AG10803 (cell line): ENCODE measurements around the gene ZNF394.

Experiments
- DNase-seq: peaks from one replicate; pipeline ENCODE4 v3.0.0; 2010; ENCODE audit warnings: low read depth
- H3K4me3 ChIP-seq: 2 replicates; pipeline ENCODE4 v1.5.1; 2011; ENCODE audit warnings: mild to moderate bottlenecking, low read length, control low read depth
- CTCF ChIP-seq: conservative IDR thresholded peaks from 2 replicates; pipeline ENCODE4 v1.5.1; 2011; ENCODE audit warnings: mild to moderate bottlenecking, low read length, control low read depth, inconsistent platforms

Gene ZNF394

GRCh38 chr7:99457050-99457649 is 42.9 kb downstream of the ZNF394 start:
- no peak for TF ChIP-seq CTCF
- no peak for DNase-seq

DNA sequence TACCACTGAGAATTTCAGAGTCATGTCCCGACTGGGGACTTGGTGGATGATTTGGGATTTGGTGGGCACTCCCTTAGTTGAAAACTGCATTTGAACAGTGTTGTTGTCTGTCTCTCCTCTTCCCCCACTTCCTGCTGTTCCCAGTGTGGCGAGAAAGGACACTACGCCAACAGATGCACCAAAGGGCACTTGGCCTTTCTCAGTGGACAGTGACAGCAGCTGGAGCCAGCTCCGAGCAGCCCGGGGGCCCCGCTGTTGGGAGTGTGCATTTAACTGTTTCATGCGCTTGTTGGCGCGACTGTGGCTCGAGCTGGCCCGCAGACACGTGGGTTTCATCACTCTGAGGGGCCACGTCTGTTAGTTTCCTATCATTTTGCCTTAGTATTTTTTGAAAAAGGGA is 43.8 kb downstream of the ZNF394 start:
- TF ChIP-seq CTCF: no peak
- no peak for DNase-seq

More at GRCh38 chr7:99457050-99457649, 42.9 kb downstream of the ZNF394 start:
- H3K4me3 ChIP-seq: no peak overlapping the region

GRCh38 chr7:99455874-99456273 is 44.2 kb downstream of the ZNF394 start:
- H3K4me3 ChIP-seq: no peak overlapping the region
- TF ChIP-seq CTCF: no peak
- no peak for DNase-seq

More for the DNA sequence above, 43.8 kb downstream of the ZNF394 start:
- no peak overlapping the region for H3K4me3 ChIP-seq

DNA sequence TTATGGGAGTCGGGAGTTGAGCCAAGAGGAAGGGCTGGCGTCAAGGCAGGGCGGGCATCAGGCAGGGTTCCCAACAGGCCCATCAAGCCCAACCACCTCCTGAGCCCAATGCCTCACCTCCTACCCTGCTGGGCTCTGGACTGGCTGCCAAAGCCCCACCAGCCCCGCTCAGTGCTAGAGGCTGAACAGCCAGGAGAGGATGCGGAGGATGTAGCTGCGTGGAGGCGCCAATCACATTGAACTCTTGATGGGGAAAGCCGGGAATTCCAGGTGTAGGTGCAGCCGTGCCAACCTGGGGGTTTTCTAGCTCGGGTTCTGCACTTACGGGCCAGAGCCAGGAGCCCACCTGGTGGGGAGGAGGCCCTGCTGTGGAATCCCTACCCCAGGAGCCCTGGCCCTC is 47.0 kb downstream of the ZNF394 start:
- H3K4me3 ChIP-seq: no peak overlapping the region
- no peak for DNase-seq
- TF ChIP-seq CTCF: no peak

DNA sequence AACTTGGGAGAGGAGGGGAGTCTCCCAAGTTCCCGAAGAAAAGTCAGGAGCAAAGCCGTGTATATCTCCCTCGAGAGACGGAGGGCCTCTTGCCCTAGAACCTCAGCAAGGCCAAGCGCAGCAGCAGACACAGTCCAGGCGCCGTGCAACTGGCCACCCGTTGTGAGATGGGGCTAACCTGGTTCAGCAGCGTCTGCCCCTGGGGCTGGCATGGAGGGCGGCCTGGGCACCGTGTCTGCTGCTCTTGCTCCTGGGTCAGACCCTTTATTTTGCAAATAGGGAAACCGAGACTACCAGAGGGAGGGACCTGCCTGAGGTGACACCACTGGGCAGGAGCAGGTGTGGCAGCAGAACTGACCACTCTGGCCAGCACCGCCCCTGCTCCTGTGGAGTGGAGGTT is 47.5 kb downstream of the ZNF394 start:
- DNase-seq: no peak
- TF ChIP-seq CTCF: no peak
- no peak overlapping the region for H3K4me3 ChIP-seq

DNA sequence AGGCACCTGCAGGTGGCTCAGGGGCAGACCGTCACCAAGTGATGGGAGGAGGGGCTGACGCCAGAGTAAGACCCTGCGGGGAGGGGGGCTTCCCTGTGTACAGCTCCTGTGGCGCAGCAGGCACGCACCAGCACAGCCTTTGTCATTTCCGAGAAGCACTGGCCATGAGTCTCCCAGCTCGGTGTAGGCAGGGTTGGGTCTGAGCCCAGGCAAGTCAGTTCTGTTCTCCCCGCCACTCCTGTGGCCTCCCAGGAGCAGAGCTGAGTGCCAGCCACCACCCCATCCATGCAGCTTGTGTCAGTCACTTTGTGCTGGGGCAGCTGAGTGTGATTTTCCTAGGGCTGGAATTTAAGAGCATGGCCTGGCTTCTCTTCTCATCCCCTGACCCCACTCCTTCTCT is 48.1 kb downstream of the ZNF394 start:
- TF ChIP-seq CTCF: no peak
- H3K4me3 ChIP-seq: no peak overlapping the region
- DNase-seq: no peak

DNA sequence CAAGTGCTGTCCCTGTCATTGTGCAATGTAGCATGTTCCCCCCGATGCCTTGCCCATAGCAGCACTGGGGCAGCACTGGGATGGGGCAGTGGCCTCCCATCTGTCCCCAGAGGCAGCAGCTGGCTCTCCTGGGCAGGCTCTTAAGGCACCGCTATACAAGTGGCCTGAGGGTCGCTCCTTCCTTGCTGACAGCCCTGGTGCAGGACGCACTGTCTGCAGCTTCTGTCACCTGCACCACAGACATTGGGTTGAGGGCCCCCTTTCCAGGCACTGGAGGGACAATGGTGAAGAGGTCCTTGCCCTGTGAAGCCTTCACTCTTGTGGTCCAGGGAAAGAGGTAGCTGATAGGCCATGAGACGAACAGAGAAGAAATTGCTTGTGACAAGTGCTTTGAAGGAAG is 50.8 kb downstream of the ZNF394 start:
- TF ChIP-seq CTCF: no peak
- H3K4me3 ChIP-seq: no peak overlapping the region
- no peak for DNase-seq
